Type B pancreatic cell (in vitro differentiated cells): ENCODE measurements around the gene MMP21. TPM values are rescaled to one million over a fixed set of nuclear protein-coding genes. Genes with fewer than 3 reads are reported as not detected.

Experiments used
- DNase-seq: peaks from one replicate; pipeline ENCODE4 v3.0.0; 2021; ENCODE audit warnings: mixed read lengths; ENCODE audit not compliant: unreplicated experiment; ENCODE audit errors: extremely low spot score
- H3K27ac Mint-ChIP-seq: 2 replicates; pipeline ENCODE4 v1.8.0; 2021; ENCODE audit warnings: mild to moderate bottlenecking, mixed read lengths
- H3K27me3 Mint-ChIP-seq: 2 replicates; pipeline ENCODE4 v1.8.0; 2021; ENCODE audit warnings: mixed read lengths
- H3K36me3 Mint-ChIP-seq: 2 replicates; pipeline ENCODE4 v1.8.0; 2021; ENCODE audit warnings: mixed read lengths
- H3K4me1 Mint-ChIP-seq: one replicate; pipeline ENCODE4 v1.8.0; 2021; ENCODE audit warnings: mixed read lengths; ENCODE audit not compliant: unreplicated experiment
- H3K4me3 Mint-ChIP-seq: 2 replicates; pipeline ENCODE4 v1.8.0; 2021; ENCODE audit warnings: mild to moderate bottlenecking, mixed read lengths
- H3K9me3 Mint-ChIP-seq: 2 replicates; pipeline ENCODE4 v1.8.0; 2021; ENCODE audit warnings: mixed read lengths
- CTCF ChIP-seq: fragments of 200-600 bp; sonication (generic); conservative IDR thresholded peaks from 2 replicates; pipeline ENCODE4 v1.5.0; 2021; ENCODE audit warnings: antibody characterized with exemption, mild to moderate bottlenecking
- total RNA-seq: library from RNA; stranded (reverse); gene quantifications from 2 replicates; pipeline ENCODE4 v1.2.1, GENCODE V29; 2021; ENCODE audit warnings: low replicate concordance

The MMP21 gene
- total RNA-seq, 1 donor from 2014 or later = 0.31 TPM

GRCh38 chr10:125761961-125762360 lies 13.7 kb downstream of the MMP21 start:
- Mint-ChIP-seq H3K4me3 (no peak overlapping the region), H3K36me3 (peaks cover 44% of the 10 kb centered on the region), H3K27me3 (no peaks in the 10 kb centered on the region), H3K4me1 (no peaks in the 10 kb centered on the region), H3K9me3 (no peaks in the 10 kb centered on the region), H3K27ac (no peak overlapping the region)
- no peak for DNase-seq
- no peak for TF ChIP-seq CTCF

- Mint-ChIP-seq H3K4me3 (no peak overlapping the region), H3K27ac (no peak overlapping the region), H3K36me3 (peaks cover 47% of the 10 kb centered on the region), H3K4me1 (no peaks in the 10 kb centered on the region), H3K27me3 (no peaks in the 10 kb centered on the region), H3K9me3 (no peaks in the 10 kb centered on the region)
- DNase-seq = no peak
- no peak for TF ChIP-seq CTCF
These were observed 17.9 kb downstream of the MMP21 start for GRCh38 chr10:125757742-125758141.

GRCh38 chr10:125756853-125757487 lies 18.7 kb downstream of the MMP21 start:
- H3K9me3 Mint-ChIP-seq = no peaks in the 10 kb centered on the region
- H3K4me3 Mint-ChIP-seq = no peak overlapping the region
- no peak for DNase-seq
- no peaks in the 10 kb centered on the region for H3K27me3 Mint-ChIP-seq
- no peaks in the 10 kb centered on the region for H3K4me1 Mint-ChIP-seq
- H3K36me3 Mint-ChIP-seq = peaks cover 48% of the 10 kb centered on the region
- no peak overlapping the region for H3K27ac Mint-ChIP-seq
- TF ChIP-seq CTCF = no peak

- Mint-ChIP-seq H3K4me3 (no peak overlapping the region), H3K9me3 (no peaks in the 10 kb centered on the region), H3K36me3 (peaks cover 46% of the 10 kb centered on the region), H3K27ac (no peak overlapping the region), H3K27me3 (no peaks in the 10 kb centered on the region), H3K4me1 (no peaks in the 10 kb centered on the region)
- DNase-seq = no peak
- no peak for TF ChIP-seq CTCF
These were observed 19.4 kb downstream of the MMP21 start for GRCh38 chr10:125756196-125756595.

- Mint-ChIP-seq H3K4me1 (no peaks in the 10 kb centered on the region), H3K27me3 (no peaks in the 10 kb centered on the region), H3K9me3 (no peaks in the 10 kb centered on the region), H3K27ac (no peak overlapping the region), H3K4me3 (no peak overlapping the region), H3K36me3 (peaks cover 30% of the 10 kb centered on the region)
- no peak for DNase-seq
- no peak for TF ChIP-seq CTCF
These were observed 28.2 kb downstream of the MMP21 start for GRCh38 chr10:125747417-125747816.

- no peak for DNase-seq
- H3K4me3 Mint-ChIP-seq = no peak overlapping the region
- H3K27me3 Mint-ChIP-seq = no peaks in the 10 kb centered on the region
- H3K27ac Mint-ChIP-seq = no peak overlapping the region
- no peaks in the 10 kb centered on the region for H3K9me3 Mint-ChIP-seq
- H3K4me1 Mint-ChIP-seq = no peaks in the 10 kb centered on the region
- H3K36me3 Mint-ChIP-seq = peaks cover 28% of the 10 kb centered on the region
- no peak for TF ChIP-seq CTCF
These were observed 30.7 kb downstream of the MMP21 start for GRCh38 chr10:125744909-125745308.
